SU-DHL-6 (cell line): ENCODE data around the gene RARS2.
"Not testable (repeated sequence)": the region's sequence is repeated elsewhere in the genome, so short reads cannot be mapped to it uniquely, and the experiment has no call there.

Experiments
- H2AFZ ChIP-seq: fragments of 200-600 bp; sonication (generic); 2 replicates; pipeline ENCODE4 v1.6.1; 2014; ENCODE audit warnings: low read depth, mild to moderate bottlenecking, moderate library complexity, mixed read lengths, antibody characterized with exemption, low read length; ENCODE audit not compliant: severe bottlenecking
- H3F3A ChIP-seq: fragments of 200-600 bp; shearing (Covaris generic); 2 replicates; pipeline ENCODE4 v1.6.0; 2016; ENCODE audit warnings: antibody characterized with exemption, mild to moderate bottlenecking; ENCODE audit not compliant: insufficient read depth
- H3K27ac ChIP-seq: fragments of 200-600 bp; sonication (generic); 2 replicates; pipeline ENCODE4 v1.5.1; 2016; ENCODE audit warnings: low read depth, mild to moderate bottlenecking, low read length, moderate library complexity, mixed read lengths
- H3K27me3 ChIP-seq: fragments of 200-600 bp; sonication (generic), shearing (Covaris generic); 2 replicates; pipeline ENCODE4 v1.6.0; 2014; ENCODE audit warnings: mild to moderate bottlenecking, low read length
- H3K36me3 ChIP-seq: fragments of 200-600 bp; sonication (generic); 2 replicates; pipeline ENCODE4 v1.6.1; 2014; ENCODE audit warnings: mild to moderate bottlenecking, low read length, mixed read lengths
- H3K4me2 ChIP-seq: fragments of 300-600, 200-600 bp; shearing (Covaris generic), sonication (generic); 2 replicates; pipeline ENCODE4 v1.6.0; 2014; ENCODE audit warnings: low read length, low read depth, mild to moderate bottlenecking; ENCODE audit not compliant: poor library complexity, severe bottlenecking
- H3K4me3 ChIP-seq: fragments of 200-600 bp; sonication (generic); 2 replicates; pipeline ENCODE4 v1.5.1; 2014; ENCODE audit warnings: antibody characterized with exemption, low read length, mild to moderate bottlenecking, mixed read lengths; ENCODE audit not compliant: insufficient read depth, poor library complexity, severe bottlenecking
- H3K79me2 ChIP-seq: fragments of 200-600 bp; sonication (generic); 2 replicates; pipeline ENCODE4 v1.6.1; 2014; ENCODE audit warnings: mild to moderate bottlenecking, low read length, moderate library complexity; ENCODE audit not compliant: insufficient read depth
- H3K9ac ChIP-seq: fragments of 200-600 bp; sonication (generic); 2 replicates; pipeline ENCODE4 v1.7.0; 2014; ENCODE audit warnings: mild to moderate bottlenecking, low read length
- H3K9me2 ChIP-seq: fragments of 200-600 bp; sonication (generic); replicated peaks from 2 replicates; pipeline ENCODE4 v1.6.1; 2014; ENCODE audit warnings: low read length; ENCODE audit not compliant: insufficient read depth
- H3K9me3 ChIP-seq: fragments of 200-600 bp; sonication (generic); 2 replicates; pipeline ENCODE4 v1.6.1; 2014; ENCODE audit warnings: low read length, mixed read lengths; ENCODE audit not compliant: insufficient read depth
- H4K20me1 ChIP-seq: fragments of 200-600 bp; sonication (generic); 2 replicates; pipeline ENCODE4 v1.6.1; 2014; ENCODE audit warnings: low read depth, mild to moderate bottlenecking, antibody characterized with exemption, low read length, moderate library complexity, mixed read lengths
- CTCF ChIP-seq: fragments of 200-600 bp; sonication (generic); IDR thresholded peaks from one replicate; pipeline ENCODE4 v1.5.1; 2017; ENCODE audit warnings: antibody characterized with exemption, mild to moderate bottlenecking, low read length, moderate library complexity; ENCODE audit not compliant: insufficient read depth, poor library complexity, severe bottlenecking
- EZH2phosphoT487 ChIP-seq: fragments of 200-600 bp; sonication (generic), shearing (Covaris generic); conservative IDR thresholded peaks from 2 replicates; pipeline ENCODE4 v1.6.1; 2018; ENCODE audit warnings: mild to moderate bottlenecking, antibody characterized with exemption, low read length, moderate library complexity, mixed read lengths

The RARS2 gene

GRCh38 chr6:87628424-87628823, 38.6 kb upstream of the RARS2 start:
- Histone ChIP-seq H3F3A (no peaks in the 10 kb centered on the region), H3K4me2 (no peak overlapping the region), H3K79me2 (no peaks in the 10 kb centered on the region), H2AFZ (no peak overlapping the region), H3K9me2 (no peaks in the 10 kb centered on the region), H3K36me3 (no peaks in the 10 kb centered on the region; the same call in 1 of the 2 replicates), H3K9ac (no peak overlapping the region), H4K20me1 (no peaks in the 10 kb centered on the region), H3K4me3 (no peak overlapping the region), H3K27me3 (no peaks in the 10 kb centered on the region), H3K27ac (no peak overlapping the region), H3K9me3 (no peaks in the 10 kb centered on the region)
- TF ChIP-seq CTCF, result no peak
- TF ChIP-seq EZH2phosphoT487, result no peak

GRCh38 chr6:87623248-87623647, 33.5 kb upstream of the RARS2 start:
- H3K4me2 ChIP-seq, result no peak overlapping the region
- H3K27me3 ChIP-seq, result no peaks in the 10 kb centered on the region
- no peaks in the 10 kb centered on the region; the same call in 1 of the 2 replicates for H3F3A ChIP-seq
- no peaks in the 10 kb centered on the region for H4K20me1 ChIP-seq
- H3K9me3 ChIP-seq, result no peaks in the 10 kb centered on the region
- no peak overlapping the region for H3K27ac ChIP-seq
- peaks cover 6% of the 10 kb centered on the region; the same call in 1 of the 2 replicates for H3K36me3 ChIP-seq
- no peak overlapping the region for H3K9ac ChIP-seq
- TF ChIP-seq EZH2phosphoT487, result no peak
- no peak for TF ChIP-seq CTCF
- no peak overlapping the region for H2AFZ ChIP-seq
- H3K79me2 ChIP-seq, result no peaks in the 10 kb centered on the region
- no peaks in the 10 kb centered on the region for H3K9me2 ChIP-seq
- no peak overlapping the region for H3K4me3 ChIP-seq

- Histone ChIP-seq H4K20me1 (no peaks in the 10 kb centered on the region), H3K27me3 (no peaks in the 10 kb centered on the region), H2AFZ (no peak overlapping the region), H3K9me3 (no peaks in the 10 kb centered on the region), H3K4me3 (no peak overlapping the region), H3K9me2 (no peaks in the 10 kb centered on the region), H3K9ac (no peak overlapping the region), H3F3A (no peaks in the 10 kb centered on the region; the same call in 1 of the 2 replicates), H3K79me2 (no peaks in the 10 kb centered on the region), H3K36me3 (peaks cover 6% of the 10 kb centered on the region; the same call in 1 of the 2 replicates), H3K27ac (no peak overlapping the region), H3K4me2 (no peak overlapping the region)
- no peak for TF ChIP-seq CTCF
These were observed 28.7 kb upstream of the RARS2 start for GRCh38 chr6:87618531-87618930.

- Histone ChIP-seq H3K4me2 (no peak overlapping the region), H3K36me3 (peaks cover 7% of the 10 kb centered on the region), H4K20me1 (no peaks in the 10 kb centered on the region), H3K9me3 (no peaks in the 10 kb centered on the region), H3K27me3 (no peaks in the 10 kb centered on the region), H3K9ac (no peak overlapping the region), H3K79me2 (no peaks in the 10 kb centered on the region), H3K4me3 (no peak overlapping the region), H3K27ac (no peak overlapping the region), H2AFZ (no peak overlapping the region), H3K9me2 (no peaks in the 10 kb centered on the region), H3F3A (no peaks in the 10 kb centered on the region; the same call in 1 of the 2 replicates)
- TF ChIP-seq EZH2phosphoT487 (no peak), CTCF (no peak)
These were observed 27.6 kb upstream of the RARS2 start for GRCh38 chr6:87617405-87617804.

GRCh38 chr6:87613018-87613417, 23.2 kb upstream of the RARS2 start:
- H3K9ac ChIP-seq, H4K20me1 ChIP-seq, H3K9me3 ChIP-seq, H3K27me3 ChIP-seq, H3K4me3 ChIP-seq, H3K4me2 ChIP-seq, H3K27ac ChIP-seq, H3K79me2 ChIP-seq, H3K9me2 ChIP-seq, H2AFZ ChIP-seq, H3F3A ChIP-seq: not testable (repeated sequence)
- H3K36me3 ChIP-seq, result peaks cover 25% of the 10 kb centered on the region
